Panc1 (cell line): ENCODE measurements around the gene LRRC3B. TPM values are rescaled to one million over a fixed set of nuclear protein-coding genes. Genes with fewer than 3 reads are reported as not detected.

Source experiments
- ATAC-seq: fragments of 200-7000 bp; cut with Tn5 transposase; 2 replicates; pipeline ENCODE4 v1.9.1; 2020; ENCODE audit warnings: mild to moderate bottlenecking, moderate library complexity
- BruUV-seq: library from RNA; stranded (reverse); fragments of 400-500 nt; replicated peaks from 2 replicates; lab custom pipeline; 2021; lab: Mats Ljungman, UMichigan
- CTCF ChIA-PET: fragments of 300-600 bp; sonication (Branson Sonifier 250); formaldehyde crosslinking; loops from one replicate; lab custom pipeline; 2022; ENCODE audit warnings: antibody characterized with exemption; lab: Charles Lee
- POLR2A ChIA-PET: fragments of 300-600 bp; sonication (Branson Sonifier 250); formaldehyde crosslinking; loops from one replicate; lab custom pipeline; 2022; ENCODE audit warnings: antibody characterized with exemption; lab: Charles Lee
- DNase-seq: peaks from one replicate; pipeline ENCODE4 v3.0.0-alpha.2; 2010; ENCODE audit warnings: low read depth, low spot score
- H3K27ac ChIP-seq: 2 replicates; pipeline ENCODE4 v1.5.1; 2011; ENCODE audit warnings: mild to moderate bottlenecking, low read length, inconsistent platforms
- H3K27me3 ChIP-seq: fragments of 200-500 bp; sonication (Bioruptor generic); 2 replicates; pipeline ENCODE4 v1.6.0; 2014; ENCODE audit warnings: low read length, inconsistent platforms; ENCODE audit not compliant: control insufficient read depth, insufficient read depth
- H3K36me3 ChIP-seq: fragments of 200-500 bp; sonication (Bioruptor generic); 2 replicates; pipeline ENCODE4 v1.5.1; 2014; ENCODE audit warnings: inconsistent platforms, mild to moderate bottlenecking, low read length, moderate library complexity; ENCODE audit not compliant: control insufficient read depth, insufficient read depth
- H3K4me1 ChIP-seq: 2 replicates; pipeline ENCODE4 v1.5.1; 2011; ENCODE audit warnings: inconsistent platforms, mild to moderate bottlenecking, low read length, moderate library complexity; ENCODE audit not compliant: control insufficient read depth, insufficient read depth
- H3K4me3 ChIP-seq, 2 experiments: 2 replicates each; pipeline ENCODE4 v1.5.1; 2011 to 2012; ENCODE audit warnings: low read depth in 2 of 2, low read length in 2 of 2, mild to moderate bottlenecking in 2 of 2, inconsistent platforms in 1 of 2, moderate library complexity in 1 of 2
- H3K9me3 ChIP-seq: fragments of 200-500 bp; sonication (Bioruptor generic); 2 replicates; pipeline ENCODE4 v1.5.1; 2014; ENCODE audit warnings: low read depth, mild to moderate bottlenecking, inconsistent platforms, low read length, moderate library complexity; ENCODE audit not compliant: control insufficient read depth, insufficient read depth
- CTCF ChIP-seq: fragments of 450-650 bp; IDR thresholded peaks from 2 replicates; pipeline ENCODE4 v1.5.1; 2017; ENCODE audit warnings: mild to moderate bottlenecking
- POLR2AphosphoS5 ChIP-seq: IDR thresholded peaks from 2 replicates; pipeline ENCODE4 v1.6.1; 2012; ENCODE audit warnings: mild to moderate bottlenecking, low read depth, low read length, moderate library complexity
- SIN3A ChIP-seq: IDR thresholded peaks from 2 replicates; pipeline ENCODE4 v1.6.1; 2012; ENCODE audit warnings: low read depth, mild to moderate bottlenecking, low read length, moderate library complexity, borderline replicate concordance; ENCODE audit not compliant: insufficient read depth
- TCF7L2 ChIP-seq: IDR thresholded peaks from 2 replicates; pipeline ENCODE4 v1.6.1; 2011; ENCODE audit warnings: mild to moderate bottlenecking, low read depth, low read length, inconsistent platforms
- in situ Hi-C: cut with HindIII; loops from 2 replicates; pipeline ENCODE4 v1.10.0; 2016; ENCODE audit warnings: low sequenced_read_pairs, low pct_unique_long_range_greater_than_20kb
- intact Hi-C: fragments of 100-400 bp; cut with micrococcal nuclease; formaldehyde crosslinking; loops from one replicate; pipeline ENCODE4 v1.10.0; 2022; ENCODE audit not compliant: unreplicated experiment
- total RNA-seq: library from RNA; stranded (reverse); gene quantifications from one replicate; pipeline ENCODE4 v1.2.1, GENCODE V29; 2021; ENCODE audit not compliant: unreplicated experiment
- TF ChIP-seq, protein P1 (sequence below), 2 experiments: IDR thresholded peaks; 2 replicates each; pipeline ENCODE4 v1.6.1; 2011 to 2012; ENCODE audit warnings: low read depth in 2 of 2, control low read depth in 1 of 2, low read length in 1 of 2, mild to moderate bottlenecking in 1 of 2, moderate library complexity in 1 of 2; ENCODE audit not compliant: insufficient read depth in 1 of 2

Gene LRRC3B
- total RNA-seq, 1 experiment from 2014 or later, result not detected

DNA sequence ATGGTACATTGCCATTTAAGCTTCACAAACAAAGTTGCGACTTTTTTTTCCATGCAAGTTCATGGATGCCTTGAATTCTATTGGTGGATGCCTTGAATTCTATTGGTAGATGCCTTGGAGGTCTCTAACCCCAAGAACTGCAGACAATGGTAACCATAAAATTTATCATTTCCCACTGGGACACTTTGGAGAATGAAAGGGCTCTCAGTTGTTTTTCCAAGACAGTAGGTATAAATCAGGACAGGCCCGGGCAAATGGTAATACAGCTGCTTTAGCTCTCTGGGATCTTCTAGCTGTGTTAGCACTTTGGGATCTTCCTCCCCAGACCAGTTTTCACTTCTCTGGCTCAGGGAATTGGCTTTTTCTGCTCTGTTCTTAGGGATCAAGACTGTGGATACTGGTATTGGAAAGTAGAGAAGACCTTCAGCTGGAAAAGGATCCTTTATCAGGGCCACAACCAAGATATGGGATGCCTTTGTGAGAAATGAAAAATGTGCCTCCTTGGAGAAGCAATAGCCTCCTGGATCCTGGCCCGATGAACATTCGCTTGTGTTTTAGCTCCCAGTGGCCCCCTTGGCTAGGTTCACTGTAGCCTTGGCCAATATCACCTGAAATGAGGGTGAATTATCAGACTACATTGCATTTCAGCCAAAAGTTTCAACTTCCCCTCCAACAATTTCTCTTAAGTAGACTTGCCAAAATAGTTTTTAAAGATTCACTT lies 8.3 kb downstream of the LRRC3B start:
- ATAC-seq (no peak), DNase-seq (no peak)
- POLR2A ChIA-PET, result no interaction called here
- in situ Hi-C loops (no loop called here), intact Hi-C loops (no loop called here)
- no peak overlapping the region for H3K4me3 ChIP-seq
- no TSS peak for BruUV-seq
- CTCF ChIA-PET, result no interaction called here
- TF ChIP-seq CTCF (no peak), POLR2AphosphoS5 (no peak)
- H3K9me3 ChIP-seq, result no peaks in the 10 kb centered on the region
- no peak overlapping the region for H3K27ac ChIP-seq
- no peaks in the 10 kb centered on the region for H3K4me1 ChIP-seq
- no peaks in the 10 kb centered on the region for H3K27me3 ChIP-seq
- no peaks in the 10 kb centered on the region for H3K36me3 ChIP-seq

DNA sequence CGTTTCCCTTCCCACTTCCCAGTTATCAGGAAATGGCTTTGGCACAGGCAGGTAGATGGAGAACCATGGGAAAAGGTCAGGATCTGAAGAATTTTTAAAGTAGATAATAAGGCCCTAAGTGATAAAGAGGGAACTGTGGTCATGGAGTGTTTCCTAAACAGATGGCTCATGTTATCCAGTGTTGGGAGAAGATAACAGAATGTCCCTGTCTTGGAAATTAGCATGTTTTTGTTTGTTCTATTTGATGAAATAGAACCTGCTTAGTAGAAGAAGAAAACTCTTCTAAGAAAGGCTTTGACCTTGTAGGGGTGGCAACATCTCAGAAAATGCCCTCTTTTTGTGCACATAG lies 8.8 kb downstream of the LRRC3B start:
- TF ChIP-seq CTCF (no peak), SIN3A (no peak), POLR2AphosphoS5 (no peak), TCF7L2 (no peak)
- TF ChIP-seq, protein P1, sequence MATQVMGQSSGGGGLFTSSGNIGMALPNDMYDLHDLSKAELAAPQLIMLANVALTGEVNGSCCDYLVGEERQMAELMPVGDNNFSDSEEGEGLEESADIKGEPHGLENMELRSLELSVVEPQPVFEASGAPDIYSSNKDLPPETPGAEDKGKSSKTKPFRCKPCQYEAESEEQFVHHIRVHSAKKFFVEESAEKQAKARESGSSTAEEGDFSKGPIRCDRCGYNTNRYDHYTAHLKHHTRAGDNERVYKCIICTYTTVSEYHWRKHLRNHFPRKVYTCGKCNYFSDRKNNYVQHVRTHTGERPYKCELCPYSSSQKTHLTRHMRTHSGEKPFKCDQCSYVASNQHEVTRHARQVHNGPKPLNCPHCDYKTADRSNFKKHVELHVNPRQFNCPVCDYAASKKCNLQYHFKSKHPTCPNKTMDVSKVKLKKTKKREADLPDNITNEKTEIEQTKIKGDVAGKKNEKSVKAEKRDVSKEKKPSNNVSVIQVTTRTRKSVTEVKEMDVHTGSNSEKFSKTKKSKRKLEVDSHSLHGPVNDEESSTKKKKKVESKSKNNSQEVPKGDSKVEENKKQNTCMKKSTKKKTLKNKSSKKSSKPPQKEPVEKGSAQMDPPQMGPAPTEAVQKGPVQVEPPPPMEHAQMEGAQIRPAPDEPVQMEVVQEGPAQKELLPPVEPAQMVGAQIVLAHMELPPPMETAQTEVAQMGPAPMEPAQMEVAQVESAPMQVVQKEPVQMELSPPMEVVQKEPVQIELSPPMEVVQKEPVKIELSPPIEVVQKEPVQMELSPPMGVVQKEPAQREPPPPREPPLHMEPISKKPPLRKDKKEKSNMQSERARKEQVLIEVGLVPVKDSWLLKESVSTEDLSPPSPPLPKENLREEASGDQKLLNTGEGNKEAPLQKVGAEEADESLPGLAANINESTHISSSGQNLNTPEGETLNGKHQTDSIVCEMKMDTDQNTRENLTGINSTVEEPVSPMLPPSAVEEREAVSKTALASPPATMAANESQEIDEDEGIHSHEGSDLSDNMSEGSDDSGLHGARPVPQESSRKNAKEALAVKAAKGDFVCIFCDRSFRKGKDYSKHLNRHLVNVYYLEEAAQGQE (IDR thresholded peaks at IDR 0.05; ENCODE audit: insufficient read depth in 1 of 2, low read depth in 2 of 2, low read length in 1 of 2), result no peak
- H3K27me3 ChIP-seq, result no peaks in the 10 kb centered on the region
- POLR2A ChIA-PET, result no interaction called here
- no TSS peak for BruUV-seq
- H3K4me3 ChIP-seq, result no peak overlapping the region
- intact Hi-C loops (no loop called here), in situ Hi-C loops (no loop called here)
- no peak for DNase-seq
- CTCF ChIA-PET, result no interaction called here
- no peaks in the 10 kb centered on the region for H3K4me1 ChIP-seq
- no peaks in the 10 kb centered on the region for H3K9me3 ChIP-seq
- ATAC-seq, result no peak
- H3K27ac ChIP-seq, result no peak overlapping the region
- no peaks in the 10 kb centered on the region for H3K36me3 ChIP-seq
